Measurements from ENCODE around the gene TMC2.

DNA sequence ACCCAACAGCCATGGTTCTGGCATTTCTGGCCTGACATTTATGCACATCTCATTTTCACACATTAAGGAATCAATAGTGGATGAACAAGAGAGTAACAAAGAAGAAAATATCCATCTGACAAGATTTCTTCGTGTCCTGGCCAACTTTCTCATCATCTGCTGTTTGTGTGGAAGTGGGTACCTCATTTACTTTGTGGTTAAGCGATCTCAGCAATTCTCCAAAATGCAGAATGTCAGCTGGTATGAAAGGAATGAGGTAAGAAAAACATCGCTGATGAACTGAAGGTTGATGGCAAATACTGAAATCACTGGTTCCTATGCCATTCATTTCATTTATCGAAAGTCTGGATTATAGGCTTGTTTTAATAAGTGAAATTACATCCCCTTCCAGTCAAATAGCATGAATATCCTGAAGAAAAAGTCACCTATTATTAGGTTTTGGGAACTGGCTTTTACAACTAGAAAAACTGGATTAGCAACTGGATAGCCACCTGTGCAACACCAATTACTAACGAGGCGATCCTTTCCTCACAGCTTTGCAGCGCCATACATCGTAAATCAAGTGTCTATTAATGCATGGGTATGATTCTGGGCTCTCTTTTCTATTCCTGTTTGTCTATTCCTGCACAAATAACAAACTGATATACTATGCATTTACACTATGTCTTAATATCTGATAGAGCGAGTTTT lies 65.8 kb downstream of the TMC2 start:
- no peak for TF ChIP-seq KDM1A (IDR thresholded peaks at IDR 0.05; ENCODE audit: borderline replicate concordance, low read length)
- no peak for TF ChIP-seq POLR2A (IDR thresholded peaks at IDR 0.05; ENCODE audit: control extremely low read depth in 1 of 2, low read depth in 2 of 2, low read length in 2 of 2)
- TF ChIP-seq, protein P1, sequence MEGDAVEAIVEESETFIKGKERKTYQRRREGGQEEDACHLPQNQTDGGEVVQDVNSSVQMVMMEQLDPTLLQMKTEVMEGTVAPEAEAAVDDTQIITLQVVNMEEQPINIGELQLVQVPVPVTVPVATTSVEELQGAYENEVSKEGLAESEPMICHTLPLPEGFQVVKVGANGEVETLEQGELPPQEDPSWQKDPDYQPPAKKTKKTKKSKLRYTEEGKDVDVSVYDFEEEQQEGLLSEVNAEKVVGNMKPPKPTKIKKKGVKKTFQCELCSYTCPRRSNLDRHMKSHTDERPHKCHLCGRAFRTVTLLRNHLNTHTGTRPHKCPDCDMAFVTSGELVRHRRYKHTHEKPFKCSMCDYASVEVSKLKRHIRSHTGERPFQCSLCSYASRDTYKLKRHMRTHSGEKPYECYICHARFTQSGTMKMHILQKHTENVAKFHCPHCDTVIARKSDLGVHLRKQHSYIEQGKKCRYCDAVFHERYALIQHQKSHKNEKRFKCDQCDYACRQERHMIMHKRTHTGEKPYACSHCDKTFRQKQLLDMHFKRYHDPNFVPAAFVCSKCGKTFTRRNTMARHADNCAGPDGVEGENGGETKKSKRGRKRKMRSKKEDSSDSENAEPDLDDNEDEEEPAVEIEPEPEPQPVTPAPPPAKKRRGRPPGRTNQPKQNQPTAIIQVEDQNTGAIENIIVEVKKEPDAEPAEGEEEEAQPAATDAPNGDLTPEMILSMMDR (IDR thresholded peaks at IDR 0.05; ENCODE audit: control extremely low read depth in 1 of 3, insufficient read depth in 1 of 3, low read depth in 1 of 3, low read length in 3 of 3) = no peak

All from H1 (cell line).